Activated CD4-positive, alpha-beta T cell treated with anti-CD3 and anti-CD28 coated beads, Interleukin-2, amount 50 U/mL, for 24 hours (primary cell): ENCODE measurements around the gene QSOX2.
A peak's percentile ranks its signal among the peaks of the same experiment; 100 is the strongest.
"Not testable (repeated sequence)": the region's sequence is repeated elsewhere in the genome, so short reads cannot be mapped to it uniquely, and the experiment has no call there.

Source experiments
- DNase-seq, 2 donors: peaks; one replicate each; pipeline ENCODE4 v3.0.0-alpha.2; 2020; ENCODE audit warnings: low read depth in 1 of 2, low spot score in 1 of 2

Gene QSOX2

GRCh38 chr9:136237486-136238341, 7.9 kb downstream of the QSOX2 start:
- DNase-seq: no peak

- not testable (repeated sequence) for DNase-seq
Observed at GRCh38 chr9:136236471-136237410, 8.9 kb downstream of the QSOX2 start.

GRCh38 chr9:136235709-136236455, 9.7 kb downstream of the QSOX2 start:
- no peak for DNase-seq

GRCh38 chr9:136235171-136235570, 10.4 kb downstream of the QSOX2 start:
- no peak for DNase-seq

GRCh38 chr9:136234597-136234996, 11.0 kb downstream of the QSOX2 start:
- no peak for DNase-seq

GRCh38 chr9:136233868-136234267, 11.7 kb downstream of the QSOX2 start:
- DNase-seq: no peak

- no peak for DNase-seq
Observed at GRCh38 chr9:136233411-136233810, 12.2 kb downstream of the QSOX2 start.

- no peak for DNase-seq
Observed at GRCh38 chr9:136232969-136233368, 12.6 kb downstream of the QSOX2 start.

GRCh38 chr9:136231478-136232297, 13.9 kb downstream of the QSOX2 start:
- DNase-seq: no peak

- DNase-seq: no peak
Observed at GRCh38 chr9:136230773-136231172, 14.8 kb downstream of the QSOX2 start.

GRCh38 chr9:136230365-136230764, 15.2 kb downstream of the QSOX2 start:
- no peak for DNase-seq

GRCh38 chr9:136229096-136230065, 16.2 kb downstream of the QSOX2 start:
- no peak for DNase-seq

- no peak for DNase-seq
Observed at GRCh38 chr9:136228107-136228875, 17.3 kb downstream of the QSOX2 start.

GRCh38 chr9:136226680-136227407, 18.8 kb downstream of the QSOX2 start:
- no peak for DNase-seq

- peak; percentile 42 to 57 for DNase-seq
Observed at GRCh38 chr9:136225748-136226679, 19.6 kb downstream of the QSOX2 start.

- no peak for DNase-seq
Observed at GRCh38 chr9:136225366-136225747, 20.3 kb downstream of the QSOX2 start.
